NCI-H526 (cell line): ENCODE results near the gene CADM2.

Experiments used
- DNase-seq, 2 experiments: peaks; one replicate each; lab custom pipeline; 2025; lab: John Stamatoyannopoulos, UW

CADM2 gene

DNA sequence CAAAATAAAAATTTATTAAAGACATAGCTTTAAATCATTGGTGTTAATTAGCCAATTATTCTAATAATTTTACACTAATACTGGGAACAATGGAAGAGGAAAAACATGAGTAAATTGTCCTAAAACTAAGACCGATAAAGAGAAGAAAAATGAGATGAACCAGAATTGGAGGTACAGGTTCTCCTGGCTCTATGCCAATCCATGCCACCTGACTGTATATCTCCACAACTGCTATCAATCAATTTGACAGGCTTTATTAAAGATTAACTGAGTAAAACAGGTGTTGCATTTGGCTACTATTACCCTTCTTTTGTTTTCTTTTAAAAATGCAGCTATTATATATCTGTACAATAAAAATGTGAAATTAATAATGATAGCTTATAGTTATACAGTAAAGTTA lies 850.0 kb downstream of the CADM2 start:
- peak in 1 of 2 experiments; percentile 0 for DNase-seq

GRCh38 chr3:85821130-85821756 lies 862.5 kb downstream of the CADM2 start:
- DNase-seq = peak; percentile 8 to 58

DNA sequence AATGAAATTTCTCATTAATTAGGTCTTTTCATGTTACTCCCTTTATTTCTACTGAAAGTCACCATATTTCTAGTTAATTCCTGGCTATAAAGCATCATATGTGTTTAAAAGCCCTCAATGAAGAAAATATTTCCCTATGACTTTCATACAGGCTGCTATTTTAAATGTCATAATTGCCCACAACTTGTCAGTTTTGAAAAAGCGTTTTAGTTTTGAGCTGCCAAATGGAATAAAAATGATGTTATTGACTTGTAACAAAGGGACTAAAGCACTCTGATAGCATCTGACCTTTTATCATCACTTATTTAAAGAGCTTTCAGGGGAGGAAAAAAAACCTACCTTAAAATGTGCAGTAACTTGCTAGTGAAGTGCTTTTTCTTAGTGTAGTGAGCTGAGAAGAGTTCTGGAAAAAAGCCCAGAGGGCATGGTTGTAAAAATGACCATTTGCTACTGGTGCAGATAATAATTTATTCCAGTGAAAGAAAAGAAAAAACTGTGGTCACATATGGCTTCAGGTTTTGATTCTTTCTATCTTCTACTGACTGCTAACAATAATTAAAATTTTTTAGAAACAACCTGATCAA lies 877.2 kb downstream of the CADM2 start:
- no peak for DNase-seq

DNA sequence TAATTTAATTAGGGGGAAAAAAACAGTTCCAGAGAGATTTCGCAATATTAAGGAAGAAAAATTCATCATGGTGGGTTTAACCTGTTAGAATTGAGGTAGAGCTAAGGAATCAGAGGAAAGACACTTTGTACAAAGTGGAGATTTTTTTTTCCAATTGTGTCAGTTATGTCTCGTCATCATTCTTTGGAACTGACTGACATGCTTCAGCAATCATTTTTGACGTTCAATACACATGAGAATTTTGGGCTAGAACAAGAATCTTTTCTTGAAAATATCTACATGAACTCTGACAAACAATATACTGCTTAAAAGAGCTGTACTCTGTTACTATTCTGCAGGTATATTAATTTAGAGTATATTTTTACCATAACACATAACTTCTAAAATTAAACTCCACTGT lies 878.6 kb downstream of the CADM2 start:
- no peak for DNase-seq

DNA sequence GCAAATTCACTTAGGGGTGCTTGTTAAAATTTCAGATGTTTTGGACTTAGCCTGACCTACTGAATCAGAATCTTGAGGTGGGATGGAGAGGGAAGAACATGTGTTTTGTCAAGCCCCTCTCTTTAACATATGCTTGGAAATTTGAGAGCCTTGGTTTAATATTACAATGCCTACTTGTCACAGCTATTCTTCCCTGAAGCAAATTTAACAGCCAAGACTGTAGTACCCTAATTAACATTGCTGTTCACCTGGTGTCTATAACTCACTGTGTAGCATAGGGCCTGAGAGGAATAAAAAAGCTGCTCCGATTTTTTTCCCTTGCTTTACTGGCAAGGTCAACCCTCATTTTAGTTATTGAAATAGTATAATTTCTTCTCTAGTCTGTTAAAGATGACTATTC lies 880.1 kb downstream of the CADM2 start:
- DNase-seq = peak; percentile 35 to 50

DNA sequence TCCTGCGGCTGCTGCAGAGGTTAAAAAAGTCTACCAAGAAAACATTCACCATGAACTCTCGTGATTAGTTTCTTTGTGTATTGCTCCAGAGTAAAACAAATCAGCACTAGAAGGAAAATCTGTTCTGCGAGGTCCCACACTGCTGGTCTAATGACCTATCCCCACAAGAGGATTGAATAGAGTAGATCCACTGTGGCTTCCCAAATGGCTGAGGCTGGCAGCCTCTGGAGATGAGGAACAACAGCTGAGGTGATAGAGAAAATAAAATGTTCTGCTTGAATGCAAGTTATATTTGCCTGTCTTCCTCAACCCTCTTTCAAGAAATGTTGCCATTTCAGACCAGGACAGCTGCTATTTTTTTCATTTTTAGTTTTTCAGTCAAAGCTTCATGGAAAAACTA lies 883.3 kb downstream of the CADM2 start:
- no peak for DNase-seq

GRCh38 chr3:85846940-85847339 lies 888.2 kb downstream of the CADM2 start:
- DNase-seq = no peak

- DNase-seq = no peak
These were observed 892.3 kb downstream of the CADM2 start for GRCh38 chr3:85851071-85851470.

DNA sequence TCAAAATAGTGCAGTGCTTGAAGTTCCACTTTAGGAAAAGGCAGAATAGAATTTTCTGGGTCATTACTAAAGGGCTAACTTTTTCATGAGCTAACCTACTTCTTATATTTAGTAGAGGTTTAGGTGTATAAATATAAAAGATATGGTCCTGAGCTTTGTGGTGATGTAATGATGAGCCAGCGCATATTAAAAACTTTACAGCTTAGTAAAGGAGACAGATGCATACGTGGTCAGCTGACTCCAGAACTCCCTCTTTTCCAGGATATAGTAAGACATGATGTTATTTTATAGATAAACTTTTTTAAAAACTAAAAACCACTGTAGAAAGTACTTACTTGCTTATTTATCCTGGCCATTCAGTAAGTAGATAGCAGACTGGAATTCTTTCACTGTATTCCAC lies 895.0 kb downstream of the CADM2 start:
- DNase-seq = no peak

- DNase-seq = no peak
These were observed 904.2 kb downstream of the CADM2 start for GRCh38 chr3:85862893-85863455.

GRCh38 chr3:85864896-85865295 lies 906.1 kb downstream of the CADM2 start:
- no peak for DNase-seq

GRCh38 chr3:85867072-85867471 lies 908.3 kb downstream of the CADM2 start:
- DNase-seq = no peak

GRCh38 chr3:85875589-85875988 lies 916.8 kb downstream of the CADM2 start:
- no peak for DNase-seq

DNA sequence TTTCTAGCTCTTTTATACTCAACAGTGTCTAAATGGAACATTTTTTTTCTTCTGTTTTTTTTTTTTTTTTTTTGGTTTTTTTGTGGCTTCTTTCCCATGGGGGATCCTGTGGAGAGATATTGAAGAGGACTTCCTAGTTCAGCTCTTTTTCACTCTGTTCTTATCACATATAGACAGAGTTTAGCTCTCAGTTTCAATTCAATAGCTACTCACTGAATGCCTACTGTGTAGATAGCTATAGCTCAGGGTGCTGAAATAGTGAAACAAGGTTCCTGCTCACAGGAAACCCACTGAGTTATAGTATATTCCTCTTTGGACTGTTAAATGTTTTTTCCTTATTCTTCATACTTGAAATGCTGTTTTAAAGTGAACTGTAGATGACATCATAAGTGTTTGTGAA lies 918.8 kb downstream of the CADM2 start:
- no peak for DNase-seq

GRCh38 chr3:85881833-85882393 lies 923.1 kb downstream of the CADM2 start:
- no peak for DNase-seq

- no peak for DNase-seq
These were observed 931.3 kb downstream of the CADM2 start for GRCh38 chr3:85890043-85890555.

GRCh38 chr3:85903434-85903833 lies 944.6 kb downstream of the CADM2 start:
- DNase-seq = no peak

- no peak for DNase-seq
These were observed 954.2 kb downstream of the CADM2 start for GRCh38 chr3:85912980-85913379.

GRCh38 chr3:85922374-85922773 lies 963.6 kb downstream of the CADM2 start:
- no peak for DNase-seq

- DNase-seq = no peak
These were observed 971.9 kb downstream of the CADM2 start for GRCh38 chr3:85930718-85931117.

GRCh38 chr3:85933326-85933725 lies 974.5 kb downstream of the CADM2 start:
- no peak for DNase-seq

- no peak for DNase-seq
These were observed 976.4 kb downstream of the CADM2 start for GRCh38 chr3:85935171-85935570.

- DNase-seq = no peak
These were observed 980.3 kb downstream of the CADM2 start for GRCh38 chr3:85939074-85939482.
